Measurements from ENCODE around the gene SMOC2.

SMOC2 gene

DNA sequence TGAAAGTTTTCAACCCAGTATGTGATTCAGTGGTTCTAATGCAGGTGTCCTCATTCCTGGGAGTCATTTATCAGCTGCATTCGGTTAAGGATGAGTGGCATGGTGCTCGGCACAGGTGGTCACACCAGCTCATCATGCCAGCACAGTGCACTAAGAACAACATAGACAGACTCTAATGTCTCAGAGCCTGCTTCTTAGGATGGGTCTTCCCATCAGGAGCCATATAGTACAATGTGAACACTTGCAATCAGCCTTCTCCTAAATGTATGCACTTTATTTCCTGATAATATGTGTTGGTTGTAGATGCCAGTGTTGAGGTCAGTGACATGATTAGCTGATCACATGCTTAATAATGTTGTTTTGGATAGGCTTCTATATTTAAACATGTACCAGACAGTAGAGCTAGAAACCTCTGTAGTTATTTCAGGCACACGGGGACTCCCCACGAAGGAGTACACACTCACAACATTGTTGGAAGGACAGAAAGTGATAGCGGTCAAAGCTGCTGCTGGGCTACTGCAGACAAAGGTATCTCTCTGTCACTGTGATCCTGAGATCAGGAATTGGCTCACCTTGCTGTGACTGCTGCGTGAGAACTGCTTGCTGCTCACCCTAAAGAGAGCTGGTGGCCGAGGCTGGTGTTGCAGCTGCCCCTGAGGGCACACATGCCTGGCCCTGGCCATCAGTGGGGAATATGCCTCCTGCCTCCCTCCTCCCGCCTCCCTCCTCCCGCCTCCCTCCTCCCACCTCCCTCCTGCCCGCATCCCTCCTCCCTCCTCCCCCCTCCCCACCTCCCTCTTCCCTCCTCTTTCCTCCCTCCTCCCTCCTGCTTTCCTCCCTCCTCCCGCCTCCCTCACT is 195.4 kb downstream of the SMOC2 start:
- DNase-seq, result no peak

DNA sequence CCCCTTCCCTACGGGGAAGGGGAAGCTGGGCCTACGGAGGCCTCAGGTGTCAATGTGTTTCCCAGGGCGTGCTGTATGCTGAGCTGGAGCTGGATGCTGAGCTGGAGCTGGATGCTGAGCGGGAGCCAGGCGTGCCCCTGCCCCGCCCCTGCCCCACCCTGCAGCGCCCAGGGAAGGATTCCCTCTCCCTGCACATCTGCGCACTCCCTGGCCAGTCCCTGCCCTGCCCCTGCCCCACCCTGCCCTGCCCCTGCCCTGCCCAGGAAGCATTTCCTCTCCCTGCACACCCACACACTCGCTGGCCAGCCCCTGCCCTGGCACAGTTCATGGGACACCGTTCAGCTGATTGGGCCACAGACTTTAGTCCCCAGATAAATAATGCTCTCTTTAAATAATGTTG is 196.8 kb downstream of the SMOC2 start:
- DNase-seq, result no peak

DNA sequence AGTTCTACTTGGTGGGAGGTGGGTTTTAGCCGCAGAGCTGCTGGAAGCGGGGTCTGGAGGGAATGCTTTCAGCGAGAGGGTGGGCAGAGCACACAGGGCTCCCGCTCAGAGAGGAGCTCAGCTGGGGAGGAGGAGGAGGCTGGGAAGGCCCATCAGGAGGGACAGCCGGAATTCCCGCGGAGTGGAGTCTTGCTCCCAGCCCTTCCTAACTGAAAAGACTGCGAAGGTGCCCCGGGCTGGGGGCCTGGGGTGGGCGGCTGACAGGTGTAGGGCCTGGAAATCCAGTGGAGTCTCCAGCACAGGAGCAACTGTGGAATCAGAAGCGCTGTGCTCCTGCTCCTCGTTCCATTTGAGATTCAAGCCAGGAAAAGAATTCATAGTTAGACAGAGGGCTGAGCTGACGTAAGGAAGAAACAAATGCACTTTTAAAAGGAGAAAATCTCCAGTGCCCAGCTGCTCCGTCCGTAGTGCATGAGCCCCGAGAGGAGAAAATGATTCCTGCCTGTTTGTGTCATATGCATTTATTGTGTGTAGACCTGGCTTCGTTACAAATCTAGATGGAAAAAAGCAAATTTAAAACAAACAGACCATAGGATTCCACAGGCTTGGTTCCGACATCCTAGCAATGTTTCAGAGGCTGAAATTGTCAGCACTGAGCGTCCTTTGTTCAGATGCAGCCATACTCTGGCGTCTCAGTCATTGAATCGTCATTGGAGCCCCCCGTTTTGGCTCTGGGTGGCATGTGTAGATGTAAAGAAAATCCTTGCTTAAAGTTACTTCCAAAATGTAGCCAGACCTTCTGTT is 197.7 kb downstream of the SMOC2 start:
- DNase-seq, result no peak

GRCh38 chr6:168640181-168640580 is 199.2 kb downstream of the SMOC2 start:
- no peak for DNase-seq

- no peak for DNase-seq
Measured at GRCh38 chr6:168640768-168641167, 199.8 kb downstream of the SMOC2 start.

GRCh38 chr6:168641446-168641845 is 200.5 kb downstream of the SMOC2 start:
- DNase-seq, result no peak

DNA sequence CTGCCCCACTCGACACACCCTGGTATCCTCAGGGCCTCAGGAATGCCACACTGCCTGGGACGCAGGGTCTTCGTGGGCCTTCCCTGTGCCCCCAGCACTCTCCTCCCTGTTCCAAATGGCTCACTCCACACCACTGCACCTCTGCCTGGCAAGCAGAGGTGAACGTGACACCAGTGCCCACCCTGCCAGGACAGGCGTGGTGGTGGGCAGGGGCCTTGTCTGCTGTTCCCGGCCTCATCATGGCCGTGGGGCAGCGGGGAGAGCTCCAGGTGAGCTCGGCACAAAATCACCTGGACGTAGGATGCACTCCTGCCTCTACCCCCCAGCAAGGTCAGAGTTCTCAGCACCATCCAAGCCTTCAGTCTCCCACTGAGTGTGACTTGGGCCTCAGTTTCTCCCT is 202.4 kb downstream of the SMOC2 start:
- no peak for DNase-seq

DNA sequence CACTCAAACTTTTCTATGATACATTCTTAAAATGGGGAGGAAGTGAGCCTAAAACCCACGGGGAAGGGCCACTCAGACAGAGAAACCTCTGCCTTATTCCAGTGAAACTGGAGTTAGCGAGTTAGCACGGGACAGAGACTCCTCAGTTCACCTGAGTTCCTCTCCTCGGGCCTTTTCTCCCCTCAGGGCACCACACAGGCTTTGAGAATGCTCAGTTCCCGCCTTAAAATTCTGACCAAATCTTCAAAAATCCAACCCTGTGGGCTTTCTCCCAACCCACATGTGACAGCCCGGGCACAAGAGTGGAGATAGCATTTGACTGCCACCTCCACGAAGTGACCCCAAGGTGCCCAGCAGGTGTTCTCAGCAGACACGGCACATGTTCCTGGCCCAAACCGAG is 204.3 kb downstream of the SMOC2 start:
- DNase-seq, result no peak

DNA sequence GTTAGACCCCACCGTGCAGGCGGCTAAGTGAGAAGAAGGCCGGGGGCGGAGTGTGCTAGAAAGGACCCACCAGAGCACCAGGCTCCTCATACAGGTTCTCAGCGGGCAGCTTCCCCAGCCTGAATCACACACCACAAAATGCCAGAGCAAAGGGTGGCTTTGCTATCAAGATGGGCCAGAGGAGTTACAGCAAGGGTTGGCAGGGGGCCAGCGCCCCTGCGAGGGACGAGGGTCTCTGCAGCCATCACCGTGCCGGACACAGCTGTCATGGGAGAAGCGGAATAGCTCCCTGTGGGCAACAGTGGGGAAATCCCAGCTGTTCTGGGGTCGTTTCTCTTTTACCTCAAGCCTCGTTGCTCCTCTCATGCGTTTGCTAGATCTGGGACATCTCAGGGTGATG is 206.3 kb downstream of the SMOC2 start:
- DNase-seq, result no peak

GRCh38 chr6:168648240-168649125 is 207.5 kb downstream of the SMOC2 start:
- no peak for DNase-seq

DNA sequence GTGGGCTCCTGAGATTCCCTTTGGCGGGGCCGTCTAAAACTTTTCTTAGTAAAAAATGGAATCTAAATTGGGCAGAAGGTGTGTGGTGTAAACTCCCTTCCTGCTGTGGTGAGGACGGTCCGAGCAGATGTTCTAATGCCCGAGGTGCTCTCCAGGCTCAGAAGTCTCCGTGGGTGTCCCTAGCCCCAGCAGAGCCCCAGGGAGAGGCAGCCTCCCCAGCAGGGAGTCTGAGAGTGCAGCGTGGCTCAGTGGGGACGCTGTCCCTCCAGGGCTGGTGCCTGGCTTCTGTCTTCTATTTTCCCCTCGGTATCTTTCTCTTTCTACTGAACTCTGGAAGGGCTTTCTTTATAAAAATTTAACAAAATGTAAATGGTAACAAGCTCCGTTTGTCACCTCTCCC is 208.2 kb downstream of the SMOC2 start:
- DNase-seq, result no peak

DNA sequence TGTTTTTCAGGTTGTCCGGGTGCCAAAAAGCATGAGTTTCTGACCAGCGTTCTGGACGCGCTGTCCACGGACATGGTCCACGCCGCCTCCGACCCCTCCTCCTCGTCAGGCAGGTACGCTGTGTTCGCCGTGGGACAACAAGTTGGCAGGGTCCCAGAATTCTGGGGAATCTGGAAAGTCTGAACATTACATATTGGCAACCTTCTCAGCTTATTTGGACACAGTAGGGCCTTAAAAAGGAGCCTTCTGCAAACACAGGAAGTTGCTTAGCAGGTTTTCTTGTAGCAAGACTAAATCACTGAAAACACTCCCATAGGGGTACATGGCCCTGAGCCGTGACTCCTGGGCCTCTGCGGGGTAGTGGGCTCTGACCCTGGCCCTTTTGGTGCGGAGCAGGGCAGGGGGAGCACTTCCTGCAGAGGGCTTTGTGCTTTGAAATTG is 209.7 kb downstream of the SMOC2 start:
- DNase-seq, result no peak

- no peak for DNase-seq
Measured at GRCh38 chr6:168655462-168656152, 214.6 kb downstream of the SMOC2 start.

- DNase-seq, result no peak
Measured at GRCh38 chr6:168658059-168658458, 217.1 kb downstream of the SMOC2 start.

GRCh38 chr6:168660400-168660945 is 219.5 kb downstream of the SMOC2 start:
- DNase-seq, result no peak

- DNase-seq, result no peak
Measured at GRCh38 chr6:168662301-168662936, 221.4 kb downstream of the SMOC2 start.

- no peak for DNase-seq
Measured at GRCh38 chr6:168663041-168663440, 222.1 kb downstream of the SMOC2 start.

- DNase-seq, result no peak
Measured at GRCh38 chr6:168664956-168665355, 224.0 kb downstream of the SMOC2 start.

- no peak for DNase-seq
Measured at GRCh38 chr6:168666170-168666569, 225.2 kb downstream of the SMOC2 start.

GRCh38 chr6:168666699-168667427 is 225.9 kb downstream of the SMOC2 start:
- DNase-seq, result no peak

DNA sequence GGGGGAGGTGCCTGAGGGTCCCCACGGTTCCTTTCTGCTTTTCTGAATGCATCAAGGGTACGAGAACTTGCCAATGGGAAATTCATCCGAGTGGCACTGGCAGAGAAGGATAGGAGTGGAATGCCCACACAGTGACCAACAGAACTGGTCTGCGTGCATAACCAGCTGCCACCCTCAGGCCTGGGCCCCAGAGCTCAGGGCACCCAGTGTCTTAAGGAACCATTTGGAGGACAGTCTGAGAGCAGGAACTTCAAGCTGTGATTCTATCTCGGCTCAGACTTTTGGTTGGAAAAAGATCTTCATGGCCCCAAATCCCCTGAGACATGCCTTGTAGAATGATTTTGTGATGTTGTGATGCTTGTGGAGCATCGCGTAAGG is 226.4 kb downstream of the SMOC2 start:
- DNase-seq, result no peak

Measured in stimulated activated CD4-positive, alpha-beta T cell treated with anti-CD3 and anti-CD28 coated beads, Interleukin-15, amount 100 ng/mL, for 24 hours (primary cell).